GM19397 (cell line): ENCODE data around the gene RALGPS1.

Source experiments
- ATAC-seq: cut with Tn5 transposase; IDR thresholded peaks from one replicate; pipeline ENCODE4 v1.9.1; 2021; ENCODE audit warnings: mild to moderate bottlenecking, moderate library complexity; ENCODE audit not compliant: unreplicated experiment

RALGPS1 gene

GRCh38 chr9:126902210-126902609, 12.4 kb upstream of the RALGPS1 start:
- ATAC-seq: no peak

- no peak for ATAC-seq
Measured at GRCh38 chr9:126904586-126904985, 10.0 kb upstream of the RALGPS1 start.

GRCh38 chr9:126906091-126906490, 8.5 kb upstream of the RALGPS1 start:
- no peak for ATAC-seq

- ATAC-seq: no peak
Measured at GRCh38 chr9:126907058-126907457, 7.5 kb upstream of the RALGPS1 start.

- ATAC-seq: no peak
Measured at GRCh38 chr9:126915281-126915816, 767 bp downstream of the RALGPS1 start.

GRCh38 chr9:126915846-126916543, 1.4 kb downstream of the RALGPS1 start:
- ATAC-seq: no peak

GRCh38 chr9:126916909-126917308, 2.3 kb downstream of the RALGPS1 start:
- no peak for ATAC-seq

GRCh38 chr9:126919193-126919592, 4.6 kb downstream of the RALGPS1 start:
- ATAC-seq: no peak

GRCh38 chr9:126925876-126926275, 11.3 kb downstream of the RALGPS1 start:
- ATAC-seq: no peak

GRCh38 chr9:126926364-126926763, 11.8 kb downstream of the RALGPS1 start:
- no peak for ATAC-seq

GRCh38 chr9:126927419-126927818, 12.8 kb downstream of the RALGPS1 start:
- ATAC-seq: no peak

GRCh38 chr9:126932871-126933321, 18.3 kb downstream of the RALGPS1 start:
- no peak for ATAC-seq

GRCh38 chr9:126933334-126933980, 18.9 kb downstream of the RALGPS1 start:
- no peak for ATAC-seq

- no peak for ATAC-seq
Measured at GRCh38 chr9:126934441-126934840, 19.9 kb downstream of the RALGPS1 start.

GRCh38 chr9:126935630-126936029, 21.0 kb downstream of the RALGPS1 start:
- ATAC-seq: no peak

- no peak for ATAC-seq
Measured at GRCh38 chr9:126937444-126937843, 22.9 kb downstream of the RALGPS1 start.

- ATAC-seq: no peak
Measured at GRCh38 chr9:126938327-126938726, 23.7 kb downstream of the RALGPS1 start.

GRCh38 chr9:126939821-126940221, 25.2 kb downstream of the RALGPS1 start:
- ATAC-seq: no peak

- ATAC-seq: no peak
Measured at GRCh38 chr9:126942399-126942798, 27.8 kb downstream of the RALGPS1 start.

- no peak for ATAC-seq
Measured at GRCh38 chr9:126945682-126946081, 31.1 kb downstream of the RALGPS1 start.

GRCh38 chr9:126947529-126947928, 32.9 kb downstream of the RALGPS1 start:
- ATAC-seq: no peak
